ENCODE data around the gene ITLN1.
"Not testable (repeated sequence)": the region's sequence is repeated elsewhere in the genome, so short reads cannot be mapped to it uniquely, and the experiment has no call there.

The ITLN1 gene

DNA sequence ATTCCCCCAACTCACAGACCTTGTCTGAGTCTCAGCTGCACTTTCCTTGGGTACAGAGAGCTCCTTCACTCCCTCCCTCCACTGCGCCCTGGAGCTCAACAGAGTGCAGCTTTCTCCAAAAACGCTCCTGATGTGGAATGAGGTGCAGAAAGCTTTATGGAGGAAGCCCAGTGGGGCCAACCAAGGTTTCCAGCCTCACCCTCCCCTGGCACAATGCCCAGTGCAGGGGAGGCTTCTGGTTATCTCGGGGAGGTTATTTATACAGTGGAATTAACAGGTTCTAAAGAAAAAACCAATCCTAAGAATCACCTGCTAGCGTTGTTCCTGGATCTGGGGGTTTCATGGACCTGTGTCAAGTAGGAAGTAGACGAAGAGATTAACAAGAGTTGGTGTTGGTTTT is at the start of gene ITLN1:
Gene ITLN1 (minus strand): TSS at position 139 of the 400 bp plus-strand sequence. CDS start 303 bp downstream, outside the sequence.
- DNase-seq, result no peak

- DNase-seq, result not testable (repeated sequence)
Measured at GRCh38 chr1:160933305-160933704, 48.3 kb upstream of the ITLN1 start.

DNA sequence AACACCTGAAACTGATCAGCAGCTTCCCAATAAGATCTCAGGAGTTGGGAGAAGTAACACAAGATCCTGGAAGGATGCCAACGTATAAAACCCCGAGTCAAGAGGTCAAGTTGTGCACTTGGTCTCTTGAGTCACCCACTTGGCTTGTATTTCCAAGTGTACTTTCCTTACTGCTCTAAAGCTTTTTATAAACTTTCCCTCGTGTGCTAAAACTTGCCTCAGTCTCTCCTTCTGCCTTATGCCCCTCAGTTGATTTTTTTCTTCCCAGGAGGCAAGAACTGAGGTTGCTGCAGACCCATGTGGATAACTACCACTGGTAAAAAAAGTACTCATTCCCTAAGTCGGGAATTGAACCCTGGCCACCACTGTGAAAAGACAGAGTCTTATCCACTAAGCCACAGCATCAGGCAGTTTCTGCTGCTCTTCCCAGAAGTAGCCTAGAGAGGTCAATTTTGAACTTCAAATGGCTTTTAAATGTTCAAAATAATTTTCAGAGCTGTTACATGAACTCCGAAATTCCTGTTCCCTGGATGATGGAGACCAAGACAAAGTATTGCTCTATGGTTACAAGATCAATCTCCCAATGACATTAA is 40.8 kb upstream of the ITLN1 start:
- DNase-seq, result no peak

DNA sequence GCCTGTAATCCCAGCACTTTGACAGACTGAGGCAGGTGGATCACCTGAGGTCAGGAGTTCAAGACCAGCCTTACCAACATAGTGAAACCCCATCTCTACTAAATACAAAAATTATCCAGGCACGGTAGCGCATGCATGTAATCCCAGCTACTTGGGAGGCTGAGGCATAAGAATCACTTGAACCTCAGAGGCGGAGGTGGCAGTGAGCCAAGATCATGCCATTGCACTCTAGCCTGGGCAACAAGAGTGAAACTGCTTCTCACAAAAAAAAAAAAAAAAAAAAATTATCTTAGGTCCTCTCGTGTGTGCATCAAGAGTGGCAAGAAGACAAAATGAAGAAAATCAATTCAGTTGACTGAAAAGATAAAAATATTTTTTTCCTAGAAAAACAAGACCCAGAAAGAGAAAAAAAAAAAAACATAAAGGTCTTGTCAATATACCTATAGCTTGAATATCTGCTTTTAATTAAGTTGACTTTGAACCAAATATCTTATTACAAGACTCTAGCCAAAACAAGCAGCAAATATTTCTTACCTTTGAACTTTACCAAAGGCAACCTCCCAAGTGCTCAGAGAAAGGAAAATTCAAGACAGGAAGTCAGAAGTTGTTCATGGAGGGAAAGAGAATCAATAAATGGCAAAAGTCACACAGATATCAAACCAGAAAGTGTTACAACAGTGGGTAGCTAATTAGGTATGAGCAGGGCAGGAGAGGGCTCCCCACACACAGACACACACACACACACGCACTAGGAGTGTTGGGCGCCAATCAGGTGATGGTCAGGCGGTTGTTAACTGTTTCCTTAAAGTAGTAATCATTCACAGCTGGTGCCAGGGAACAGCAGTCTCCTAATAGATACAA is 40.0 kb upstream of the ITLN1 start:
- no peak for DNase-seq

DNA sequence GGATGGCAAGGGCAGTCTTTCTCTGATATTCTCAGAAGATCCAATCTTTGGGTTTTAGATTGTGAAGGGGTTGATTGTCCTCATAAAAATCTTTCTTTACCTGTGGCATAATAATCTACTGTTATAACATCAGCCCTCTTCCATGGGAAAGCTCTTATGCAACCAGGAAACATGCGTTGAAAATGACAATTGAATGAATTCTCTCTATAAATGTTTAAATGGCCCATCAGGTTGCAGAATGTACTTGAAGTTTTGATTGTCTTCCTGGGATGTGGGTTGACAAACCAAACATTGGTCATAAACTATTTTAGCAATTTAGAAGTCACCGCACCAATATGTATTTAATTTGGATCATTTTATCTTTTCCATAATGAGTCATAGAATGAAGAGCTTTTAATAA is 31.7 kb upstream of the ITLN1 start:
- DNase-seq, result no peak

- DNase-seq, result not testable (repeated sequence)
Measured at GRCh38 chr1:160913229-160913628, 28.2 kb upstream of the ITLN1 start.

- no peak for DNase-seq
Measured at GRCh38 chr1:160911925-160912324, 26.9 kb upstream of the ITLN1 start.

- no peak for DNase-seq
Measured at GRCh38 chr1:160911441-160911840, 26.5 kb upstream of the ITLN1 start.

GRCh38 chr1:160910170-160910750 is 25.3 kb upstream of the ITLN1 start:
- no peak for DNase-seq

GRCh38 chr1:160907976-160908375 is 23.0 kb upstream of the ITLN1 start:
- DNase-seq, result no peak

DNA sequence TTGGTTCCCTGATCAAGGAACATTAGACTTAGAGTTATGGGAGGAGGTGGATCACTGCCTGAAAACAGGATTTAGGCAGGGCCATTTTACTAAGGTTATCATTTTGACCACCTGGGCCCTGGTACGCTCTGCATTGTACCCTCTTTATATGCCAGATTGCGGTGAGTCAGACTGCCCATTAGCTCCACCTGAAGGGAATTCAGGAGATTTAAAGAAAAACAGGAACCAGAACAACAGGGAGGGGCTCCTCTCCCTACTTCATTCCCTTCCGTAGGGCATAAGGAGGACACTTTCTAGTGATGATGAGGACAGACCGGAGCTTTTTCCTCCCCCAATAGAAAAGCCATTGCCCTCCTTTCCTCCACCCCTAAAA is 20.6 kb upstream of the ITLN1 start:
- no peak for DNase-seq

DNA sequence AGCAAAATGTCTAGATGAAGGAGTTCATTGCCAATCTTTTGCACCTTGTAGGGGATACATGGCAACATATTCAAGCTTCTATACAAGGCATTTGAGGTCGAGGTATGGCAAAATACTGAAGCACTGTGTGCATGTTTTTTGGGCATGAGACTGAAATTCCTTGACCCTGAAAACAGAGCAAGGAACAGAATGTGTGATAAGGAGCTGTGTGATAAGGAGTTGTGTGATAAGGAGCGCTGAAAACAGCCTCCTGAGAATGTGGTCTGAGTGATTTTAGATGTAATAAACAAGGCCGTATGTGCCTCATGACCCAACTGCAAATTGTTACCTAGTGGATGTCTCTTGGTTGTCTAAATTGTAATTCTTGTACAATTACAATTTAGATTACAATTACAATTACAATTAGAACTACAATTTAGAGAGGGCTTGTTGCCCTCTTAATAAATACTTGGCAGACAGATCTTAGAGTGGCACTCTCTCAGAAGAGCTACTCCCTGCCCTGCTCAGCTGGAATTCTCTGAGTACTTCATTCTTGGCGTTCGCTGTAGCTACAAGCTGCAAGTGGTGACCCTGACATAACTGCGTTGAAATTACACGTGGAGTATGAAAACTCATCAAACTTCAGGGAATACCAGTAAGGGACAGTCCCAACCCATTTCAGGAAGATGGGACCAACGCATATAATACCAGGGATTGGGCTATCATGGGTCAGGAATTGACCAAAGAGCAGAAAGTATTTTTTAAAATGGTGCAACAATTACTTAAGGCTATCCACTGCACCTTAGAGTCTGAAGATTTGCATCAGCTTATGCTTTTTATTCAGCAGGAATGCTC is 20.0 kb upstream of the ITLN1 start:
- no peak for DNase-seq

DNA sequence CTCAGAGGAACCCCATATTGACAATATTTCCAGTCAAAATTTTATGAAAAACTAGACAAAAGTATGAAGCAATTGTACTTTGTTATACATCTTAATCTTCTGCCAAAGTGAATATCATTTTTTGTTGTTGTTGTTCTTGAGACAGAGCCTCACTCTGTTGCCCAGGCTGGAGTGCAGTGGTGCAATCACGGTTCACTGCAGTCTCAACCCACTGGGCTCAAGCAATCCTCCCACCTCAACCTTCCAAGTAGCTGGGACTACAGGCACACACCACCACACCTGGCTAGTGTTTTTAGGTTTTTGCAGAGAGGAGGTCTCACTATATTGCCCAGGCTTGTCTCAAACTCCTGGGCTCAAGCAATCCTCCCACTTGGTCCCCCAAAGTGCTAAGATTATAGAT is 17.3 kb upstream of the ITLN1 start:
- not testable (repeated sequence) for DNase-seq

- no peak for DNase-seq
Measured at GRCh38 chr1:160901768-160902167, 16.8 kb upstream of the ITLN1 start.

GRCh38 chr1:160900683-160901082 is 15.7 kb upstream of the ITLN1 start:
- DNase-seq, result not testable (repeated sequence)

GRCh38 chr1:160894368-160895135 is 9.6 kb upstream of the ITLN1 start:
- not testable (repeated sequence) for DNase-seq

DNA sequence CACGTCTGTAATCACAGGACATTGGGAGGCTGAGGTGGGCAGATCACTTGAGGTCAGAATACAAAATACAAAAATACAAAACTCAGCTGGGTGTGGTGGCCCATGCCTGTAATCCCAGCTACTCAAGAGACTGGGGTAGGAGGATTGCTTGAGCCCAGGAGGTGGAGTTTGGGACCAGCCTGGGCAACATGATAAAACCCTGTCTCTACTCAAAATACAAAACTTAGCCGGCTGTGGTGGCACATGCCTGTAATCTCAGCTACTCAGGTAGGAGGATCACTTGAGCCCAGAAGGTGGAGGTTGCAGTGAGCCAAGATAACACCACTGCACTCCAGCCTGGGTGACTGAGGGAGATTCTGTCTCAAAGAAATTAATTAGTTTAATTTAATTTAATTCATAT is 6.5 kb upstream of the ITLN1 start:
- DNase-seq, result no peak

DNA sequence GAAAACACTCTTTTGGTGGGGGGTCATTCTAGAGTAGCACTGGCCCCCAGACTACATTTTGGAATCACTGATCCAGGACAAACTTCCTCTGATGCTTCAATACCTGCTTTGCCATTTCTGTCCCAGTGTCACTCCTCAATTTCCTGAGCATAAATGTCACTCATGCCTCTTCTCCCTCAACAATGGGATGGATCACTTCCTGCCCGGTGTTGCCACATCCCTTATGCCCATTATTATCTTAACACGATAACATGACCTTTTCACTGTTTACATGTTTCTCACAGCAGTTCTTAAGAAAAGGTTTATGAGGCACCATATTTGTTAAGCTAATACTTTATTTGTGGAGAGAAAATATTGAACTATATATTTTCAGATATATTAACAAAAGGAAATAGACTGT is 3.9 kb upstream of the ITLN1 start:
- no peak for DNase-seq

DNA sequence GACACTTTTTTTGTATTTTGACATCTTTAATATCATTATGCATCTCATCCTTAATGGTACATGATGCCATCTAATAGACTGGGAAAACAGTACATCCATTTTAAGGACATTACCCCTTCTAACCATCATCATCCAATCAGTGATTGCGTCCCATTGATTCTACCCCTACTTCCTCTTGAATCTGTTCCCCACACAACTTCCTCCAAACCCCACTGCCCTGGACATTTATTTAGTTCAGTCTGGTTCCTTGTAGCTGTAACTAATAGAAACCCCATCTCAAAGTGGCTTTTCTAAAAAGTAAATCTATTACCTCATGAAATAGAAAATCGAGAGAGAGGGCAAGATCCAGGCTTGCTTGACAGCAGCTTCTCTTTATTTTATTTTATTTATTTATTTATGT is 2.1 kb upstream of the ITLN1 start:
- no peak for DNase-seq

GRCh38 chr1:160884579-160884978 is 401 bp downstream of the ITLN1 start:
- no peak for DNase-seq

- no peak for DNase-seq
Measured at GRCh38 chr1:160883581-160884513, 1.1 kb downstream of the ITLN1 start.

All from SIG-M5 (cell line).